Measurements from ENCODE around the gene SLC7A11. TPM values are rescaled to one million over a fixed set of nuclear protein-coding genes. Genes with fewer than 3 reads are reported as not detected.
A peak's percentile ranks its signal among the peaks of the same experiment; 100 is the strongest.

SLC7A11 gene
- polyA plus RNA-seq, 4 donors, result 0.22 to 5.6 (median 0.79) TPM

DNA sequence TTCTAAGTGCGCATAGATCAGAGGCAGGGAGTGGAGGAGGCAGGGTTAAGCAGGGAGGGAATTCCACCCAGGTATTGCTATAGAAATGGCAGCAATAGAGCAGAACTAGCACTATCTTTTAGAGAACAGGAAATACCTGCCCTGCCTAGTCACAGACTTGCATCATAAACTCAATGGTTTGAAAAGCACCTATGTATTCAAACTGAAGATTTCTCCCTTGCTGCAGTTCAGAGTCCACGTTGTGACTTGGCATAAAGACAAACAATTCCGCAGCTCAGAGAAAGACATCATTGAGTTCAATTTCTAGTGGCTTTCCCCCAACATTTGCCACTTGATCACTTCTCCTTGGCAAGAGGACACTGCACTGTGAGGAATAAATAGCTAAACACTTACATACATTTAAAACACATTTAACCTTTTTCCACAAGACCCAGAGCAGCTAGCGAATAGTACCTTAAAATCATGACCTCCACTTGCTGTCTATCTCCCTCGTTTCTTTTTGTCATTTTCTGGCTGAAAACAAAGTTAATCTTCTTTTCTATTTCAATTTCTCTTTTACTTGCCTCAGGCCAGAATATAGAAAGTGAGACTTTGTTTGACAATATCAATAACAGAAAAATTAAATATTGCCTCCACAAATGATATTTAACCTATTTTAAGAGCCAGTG lies 42.4 kb downstream of the SLC7A11 start:
- WGBS, 3 donors, result 7 to 44% (median 27%) methylated on average over 5 of the region's 5 CpGs
- peak overlapping the region in 1 of 3 donors; percentile 16 for H3K4me3 ChIP-seq (ENCODE audit: low read depth in 1 of 3, low read length in 3 of 3)

DNA sequence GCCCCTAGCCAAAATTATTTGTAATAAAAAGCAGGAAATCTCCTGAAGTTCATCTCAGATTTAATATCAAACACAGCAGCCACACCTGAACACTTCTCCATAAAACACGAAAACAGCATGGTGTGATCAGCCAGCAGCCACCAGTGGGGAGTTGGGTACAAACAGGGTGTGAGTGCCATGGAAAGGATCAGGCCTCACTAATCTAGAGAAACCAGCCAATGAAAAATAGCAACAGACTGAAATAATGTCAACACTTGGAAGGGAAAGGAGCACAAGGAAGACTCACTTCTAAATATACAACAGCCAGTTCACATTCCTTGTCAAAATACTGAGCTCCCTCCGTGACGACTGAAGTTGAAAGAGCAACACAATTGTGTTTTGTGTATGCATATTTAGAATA lies 46.0 kb downstream of the SLC7A11 start:
- H3K4me1 ChIP-seq (ENCODE audit: control insufficient read depth in 3 of 3, insufficient read depth in 2 of 3, low read depth in 1 of 3, low read length in 2 of 3), result peaks cover 0 to 10% (median 0%) of the 10 kb centered on the region in 3 donors
- no peaks in the 10 kb centered on the region for H3K36me3 ChIP-seq (ENCODE audit: control insufficient read depth in 3 of 3, insufficient read depth in 2 of 3, low read depth in 1 of 3, low read length in 3 of 3)
- FAIRE-seq (no peak), DNase-seq (no peak)
- WGBS, 3 donors, result 76 to 90% (median 88%) methylated on average over 3 of the region's 3 CpGs
- H3K9me3 ChIP-seq (ENCODE audit: control insufficient read depth in 2 of 2, insufficient read depth in 1 of 2, low read depth in 1 of 2, low read length in 1 of 2), result no peaks in the 10 kb centered on the region
- no peaks in the 10 kb centered on the region for H3K27me3 ChIP-seq (ENCODE audit: control insufficient read depth in 3 of 3, insufficient read depth in 3 of 3, low read length in 3 of 3)
- H3K27ac ChIP-seq (ENCODE audit: low read depth in 1 of 3, low read length in 2 of 3), result no peak overlapping the region
- H3K4me3 ChIP-seq (ENCODE audit: low read depth in 1 of 3, low read length in 3 of 3), result no peak overlapping the region

More for the DNA sequence above, 42.4 kb downstream of the SLC7A11 start:
- H3K27ac ChIP-seq (ENCODE audit: low read depth in 1 of 3, low read length in 2 of 3), result peak overlapping the region; percentile 66 to 91 (median 68)
- peaks cover 0 to 10% (median 0%) of the 10 kb centered on the region in 3 donors for H3K4me1 ChIP-seq (ENCODE audit: control insufficient read depth in 3 of 3, insufficient read depth in 2 of 3, low read depth in 1 of 3, low read length in 2 of 3)
- no peaks in the 10 kb centered on the region for H3K9me3 ChIP-seq (ENCODE audit: control insufficient read depth in 2 of 2, insufficient read depth in 1 of 2, low read depth in 1 of 2, low read length in 1 of 2)
- DNase-seq, result peak; percentile 94 to 96
- peak; percentile 77 for FAIRE-seq
- H3K36me3 ChIP-seq (ENCODE audit: control insufficient read depth in 3 of 3, insufficient read depth in 2 of 3, low read depth in 1 of 3, low read length in 3 of 3), result no peaks in the 10 kb centered on the region
- no peaks in the 10 kb centered on the region for H3K27me3 ChIP-seq (ENCODE audit: control insufficient read depth in 3 of 3, insufficient read depth in 3 of 3, low read length in 3 of 3)

DNA sequence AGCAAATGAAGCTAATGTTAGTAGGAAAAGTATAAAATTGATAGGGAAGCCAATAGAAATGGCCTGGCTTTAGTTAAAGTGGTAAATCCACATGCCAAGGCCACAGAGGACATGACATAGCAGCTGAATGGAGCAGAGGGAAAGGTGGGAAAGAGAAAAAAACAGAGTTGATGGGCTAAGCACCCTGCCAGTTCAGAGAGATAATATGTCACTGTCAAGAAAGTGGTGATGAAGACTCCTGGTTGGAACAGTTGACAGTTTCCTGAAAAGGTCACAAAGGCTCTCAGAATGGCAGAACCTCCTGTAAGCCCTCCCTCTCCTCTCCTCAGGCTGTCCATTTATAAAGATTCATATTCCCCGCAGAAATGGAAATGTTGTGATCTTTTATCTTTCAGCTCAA lies 48.2 kb downstream of the SLC7A11 start:
- Histone ChIP-seq H3K27ac (ENCODE audit: low read depth in 1 of 3, low read length in 2 of 3) (no peak overlapping the region), H3K4me3 (ENCODE audit: low read depth in 1 of 3, low read length in 3 of 3) (no peak overlapping the region), H3K9me3 (ENCODE audit: control insufficient read depth in 2 of 2, insufficient read depth in 1 of 2, low read depth in 1 of 2, low read length in 1 of 2) (no peaks in the 10 kb centered on the region), H3K4me1 (ENCODE audit: control insufficient read depth in 3 of 3, insufficient read depth in 2 of 3, low read depth in 1 of 3, low read length in 2 of 3) (peaks cover 0 to 3% (median 0%) of the 10 kb centered on the region in 3 donors), H3K27me3 (ENCODE audit: control insufficient read depth in 3 of 3, insufficient read depth in 3 of 3, low read length in 3 of 3) (no peaks in the 10 kb centered on the region), H3K36me3 (ENCODE audit: control insufficient read depth in 3 of 3, insufficient read depth in 2 of 3, low read depth in 1 of 3, low read length in 3 of 3) (no peaks in the 10 kb centered on the region)
- DNase-seq (no peak), FAIRE-seq (no peak)
- 98 to 100% (median 100%) methylated on average over 1 of the region's 1 CpG for WGBS, 3 donors

DNA sequence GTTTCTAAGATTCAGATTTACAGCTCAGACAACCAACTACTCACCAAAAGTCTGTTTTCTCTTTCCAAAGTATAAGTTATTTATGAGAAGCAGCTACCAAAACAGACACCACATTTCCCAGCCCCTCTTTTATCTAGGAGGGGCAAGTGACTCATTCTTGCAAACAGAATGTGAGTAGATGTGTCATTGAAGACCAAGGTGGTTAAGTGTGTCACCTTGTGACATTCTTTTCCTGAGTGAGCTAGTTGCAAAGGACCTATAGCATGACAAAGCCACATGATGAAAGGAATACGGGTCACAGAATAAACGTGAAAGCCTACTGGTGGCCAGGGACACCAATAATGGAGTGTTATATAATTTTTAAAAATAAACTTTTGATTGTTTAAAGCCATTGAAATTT lies 50.0 kb downstream of the SLC7A11 start:
- Histone ChIP-seq H3K36me3 (ENCODE audit: control insufficient read depth in 3 of 3, insufficient read depth in 2 of 3, low read depth in 1 of 3, low read length in 3 of 3) (no peaks in the 10 kb centered on the region), H3K4me3 (ENCODE audit: low read depth in 1 of 3, low read length in 3 of 3) (no peak overlapping the region), H3K4me1 (ENCODE audit: control insufficient read depth in 3 of 3, insufficient read depth in 2 of 3, low read depth in 1 of 3, low read length in 2 of 3) (no peaks in the 10 kb centered on the region), H3K27ac (ENCODE audit: low read depth in 1 of 3, low read length in 2 of 3) (no peak overlapping the region), H3K9me3 (ENCODE audit: control insufficient read depth in 2 of 2, insufficient read depth in 1 of 2, low read depth in 1 of 2, low read length in 1 of 2) (no peaks in the 10 kb centered on the region), H3K27me3 (ENCODE audit: control insufficient read depth in 3 of 3, insufficient read depth in 3 of 3, low read length in 3 of 3) (no peaks in the 10 kb centered on the region)
- 70 to 77% (median 75%) methylated on average over 2 of the region's 2 CpGs for WGBS, 3 donors
- DNase-seq (no peak), FAIRE-seq (no peak)

DNA sequence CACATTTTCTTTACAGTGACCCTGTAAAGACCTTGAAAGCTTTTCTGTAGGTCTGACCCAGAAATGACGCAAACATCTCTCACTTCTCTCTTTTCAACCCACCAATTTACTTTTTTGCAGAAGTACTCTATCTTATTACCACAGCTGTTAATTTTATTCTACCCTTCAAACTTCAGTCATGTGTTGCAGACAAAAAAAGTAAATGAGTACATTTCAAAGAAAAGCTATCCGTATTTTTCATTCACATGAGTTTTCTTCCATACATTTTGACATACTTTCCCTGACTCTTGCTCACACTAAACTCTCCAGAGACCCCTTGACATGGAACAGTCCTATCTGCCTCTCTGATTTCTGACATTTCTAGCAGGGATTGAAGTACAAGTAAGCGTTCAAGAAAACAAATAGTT lies 51.7 kb downstream of the SLC7A11 start:
- Histone ChIP-seq H3K4me1 (ENCODE audit: control insufficient read depth in 3 of 3, insufficient read depth in 2 of 3, low read depth in 1 of 3, low read length in 2 of 3) (no peaks in the 10 kb centered on the region), H3K36me3 (ENCODE audit: control insufficient read depth in 3 of 3, insufficient read depth in 2 of 3, low read depth in 1 of 3, low read length in 3 of 3) (no peaks in the 10 kb centered on the region), H3K27me3 (ENCODE audit: control insufficient read depth in 3 of 3, insufficient read depth in 3 of 3, low read length in 3 of 3) (no peaks in the 10 kb centered on the region), H3K4me3 (ENCODE audit: low read depth in 1 of 3, low read length in 3 of 3) (no peak overlapping the region), H3K9me3 (ENCODE audit: control insufficient read depth in 2 of 2, insufficient read depth in 1 of 2, low read depth in 1 of 2, low read length in 1 of 2) (no peaks in the 10 kb centered on the region), H3K27ac (ENCODE audit: low read depth in 1 of 3, low read length in 2 of 3) (no peak overlapping the region)
- FAIRE-seq (no peak), DNase-seq (no peak)
- 66 to 83% (median 83%) methylated on average over 3 of the region's 3 CpGs for WGBS, 3 donors

DNA sequence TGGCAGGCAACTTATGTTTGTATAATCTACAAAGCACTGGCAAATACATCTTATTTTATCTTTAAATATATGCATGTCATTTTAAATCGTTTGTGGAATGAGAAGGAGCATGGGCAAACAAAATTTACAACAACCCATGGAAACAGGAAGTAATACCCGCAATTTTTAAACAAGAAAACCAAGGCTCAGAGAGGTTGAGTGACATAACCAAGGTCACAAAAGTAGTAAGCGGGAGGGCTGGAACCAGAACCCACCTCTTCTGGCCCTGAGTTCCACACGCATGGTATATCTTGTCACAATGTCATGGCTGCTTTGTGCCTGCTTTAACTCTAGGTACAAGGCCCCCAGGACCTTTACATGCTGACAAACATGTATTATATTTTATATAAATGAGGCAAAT lies 52.9 kb downstream of the SLC7A11 start:
- FAIRE-seq, result no peak
- Histone ChIP-seq H3K9me3 (ENCODE audit: control insufficient read depth in 2 of 2, insufficient read depth in 1 of 2, low read depth in 1 of 2, low read length in 1 of 2) (no peaks in the 10 kb centered on the region), H3K27ac (ENCODE audit: low read depth in 1 of 3, low read length in 2 of 3) (no peak overlapping the region), H3K27me3 (ENCODE audit: control insufficient read depth in 3 of 3, insufficient read depth in 3 of 3, low read length in 3 of 3) (no peaks in the 10 kb centered on the region), H3K4me1 (ENCODE audit: control insufficient read depth in 3 of 3, insufficient read depth in 2 of 3, low read depth in 1 of 3, low read length in 2 of 3) (no peaks in the 10 kb centered on the region), H3K4me3 (ENCODE audit: low read depth in 1 of 3, low read length in 3 of 3) (no peak overlapping the region), H3K36me3 (ENCODE audit: control insufficient read depth in 3 of 3, insufficient read depth in 2 of 3, low read depth in 1 of 3, low read length in 3 of 3) (no peaks in the 10 kb centered on the region)
- no peak for DNase-seq
- 67 to 74% (median 74%) methylated on average over 4 of the region's 4 CpGs for WGBS, 3 donors

DNA sequence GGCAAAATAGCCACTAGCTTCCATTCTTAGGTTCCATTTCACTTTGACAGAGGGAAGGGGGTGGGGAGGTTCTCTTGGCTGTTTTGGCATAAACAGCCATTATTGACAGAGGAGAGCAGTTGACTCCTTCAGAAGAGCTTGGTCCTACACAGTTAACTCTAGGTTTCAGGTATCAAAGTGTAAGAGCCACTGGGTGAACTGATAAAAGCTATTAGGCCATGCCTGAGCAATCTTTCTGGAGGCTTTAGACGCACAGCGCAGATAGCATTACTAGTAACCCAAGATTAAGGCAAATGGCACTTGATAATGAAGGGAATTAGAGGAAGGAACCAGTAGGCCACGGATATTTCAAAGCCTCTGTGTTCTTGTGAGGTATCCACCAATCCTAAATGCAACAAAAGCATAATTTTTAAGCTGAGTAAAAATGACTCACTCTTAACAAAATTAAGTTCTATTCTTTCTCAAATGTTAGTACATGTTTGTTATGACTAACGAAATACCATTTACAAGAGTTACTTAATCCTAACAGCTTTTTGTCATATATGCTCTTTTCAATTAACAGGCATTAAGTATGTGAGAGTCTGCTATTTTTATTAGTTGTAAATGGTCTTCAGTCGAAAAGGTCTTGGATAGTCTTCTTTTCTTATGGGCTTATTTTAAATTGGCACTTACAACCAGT lies 53.6 kb downstream of the SLC7A11 start:
- no peak for FAIRE-seq

DNA sequence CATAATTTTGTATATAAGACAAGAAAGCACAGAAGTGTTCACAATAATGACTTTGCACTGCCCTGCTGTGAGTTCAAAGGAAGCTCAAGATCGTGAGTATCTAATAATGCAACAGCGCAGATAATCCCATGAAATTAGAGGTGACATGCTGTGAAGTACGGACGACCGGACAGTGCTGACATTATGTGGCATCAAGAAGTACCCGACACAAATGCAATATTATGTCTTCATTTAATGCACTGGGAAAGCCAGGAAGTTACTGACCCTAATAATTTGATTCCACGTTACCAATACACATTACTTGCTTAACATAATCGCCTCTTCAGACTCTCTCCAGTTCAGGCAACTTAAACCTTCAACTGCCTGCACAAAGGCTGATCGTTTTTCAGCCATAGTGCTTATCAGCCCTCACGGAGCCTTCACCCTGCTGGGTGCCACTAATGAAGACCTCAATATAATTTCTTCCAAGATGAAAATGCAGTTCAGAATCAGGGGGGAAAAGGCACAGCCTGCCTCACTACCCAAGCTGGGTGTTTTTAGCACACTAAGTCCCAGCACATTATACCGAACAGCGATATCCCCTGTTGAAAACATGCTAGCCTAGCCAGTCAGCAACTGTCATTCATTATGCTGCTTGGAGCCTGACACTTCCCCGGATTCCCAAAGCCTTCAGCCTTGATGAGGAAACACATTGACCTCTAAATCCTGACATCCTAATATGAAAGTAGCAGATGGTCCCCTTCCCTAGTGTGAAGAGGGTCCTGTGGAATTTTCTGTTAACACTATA lies 56.1 kb downstream of the SLC7A11 start:
- Histone ChIP-seq H3K4me1 (ENCODE audit: control insufficient read depth in 3 of 3, insufficient read depth in 2 of 3, low read depth in 1 of 3, low read length in 2 of 3) (no peaks in the 10 kb centered on the region), H3K4me3 (ENCODE audit: low read depth in 1 of 3, low read length in 3 of 3) (no peak overlapping the region), H3K36me3 (ENCODE audit: control insufficient read depth in 3 of 3, insufficient read depth in 2 of 3, low read depth in 1 of 3, low read length in 3 of 3) (no peaks in the 10 kb centered on the region), H3K27me3 (ENCODE audit: control insufficient read depth in 3 of 3, insufficient read depth in 3 of 3, low read length in 3 of 3) (no peaks in the 10 kb centered on the region), H3K27ac (ENCODE audit: low read depth in 1 of 3, low read length in 2 of 3) (no peak overlapping the region), H3K9me3 (ENCODE audit: control insufficient read depth in 2 of 2, insufficient read depth in 1 of 2, low read depth in 1 of 2, low read length in 1 of 2) (no peaks in the 10 kb centered on the region)
- 87 to 89% (median 87%) methylated on average over 13 of the region's 13 CpGs for WGBS, 3 donors
- FAIRE-seq, result no peak
- no peak for DNase-seq

More for the DNA sequence above, 53.6 kb downstream of the SLC7A11 start:
- no peaks in the 10 kb centered on the region for H3K4me1 ChIP-seq (ENCODE audit: control insufficient read depth in 3 of 3, insufficient read depth in 2 of 3, low read depth in 1 of 3, low read length in 2 of 3)
- H3K36me3 ChIP-seq (ENCODE audit: control insufficient read depth in 3 of 3, insufficient read depth in 2 of 3, low read depth in 1 of 3, low read length in 3 of 3), result no peaks in the 10 kb centered on the region
- DNase-seq, result no peak
- no peaks in the 10 kb centered on the region for H3K27me3 ChIP-seq (ENCODE audit: control insufficient read depth in 3 of 3, insufficient read depth in 3 of 3, low read length in 3 of 3)
- 67 to 82% (median 75%) methylated on average over 5 of the region's 5 CpGs for WGBS, 3 donors
- no peaks in the 10 kb centered on the region for H3K9me3 ChIP-seq (ENCODE audit: control insufficient read depth in 2 of 2, insufficient read depth in 1 of 2, low read depth in 1 of 2, low read length in 1 of 2)
- no peak overlapping the region for H3K4me3 ChIP-seq (ENCODE audit: low read depth in 1 of 3, low read length in 3 of 3)
- no peak overlapping the region for H3K27ac ChIP-seq (ENCODE audit: low read depth in 1 of 3, low read length in 2 of 3)
